ENCODE measurements around the gene INS. TPM values are rescaled to one million over a fixed set of nuclear protein-coding genes. Genes with fewer than 3 reads are reported as not detected.

The INS gene
- total and polyA plus RNA-seq, 2 donors from 2014 or later, result not detected

GRCh38 chr11:2164861-2165555 lies 4.0 kb upstream of the INS start:
- intact Hi-C loops (cut with DNase I), result no loop called here
- H3K27ac ChIP-seq (ENCODE audit: low read depth in 2 of 2, low read length in 2 of 2), result no peak overlapping the region
- no peak overlapping the region for H3K4me3 ChIP-seq (ENCODE audit: low read length in 3 of 3)
- no peaks in the 10 kb centered on the region for H3K36me3 ChIP-seq (ENCODE audit: control insufficient read depth in 2 of 3, insufficient read depth in 3 of 3, low read length in 3 of 3)
- no peaks in the 10 kb centered on the region for H3K9me3 ChIP-seq (ENCODE audit: control insufficient read depth in 2 of 3, insufficient read depth in 1 of 3, low read length in 3 of 3)
- FAIRE-seq (no peak), DNase-seq (no peak)
- H3K27me3 ChIP-seq (ENCODE audit: control insufficient read depth, insufficient read depth, low read length), result no peaks in the 10 kb centered on the region
- no peak overlapping the region for H3K9ac ChIP-seq (ENCODE audit: low read length in 3 of 3)
- H3K4me1 ChIP-seq (ENCODE audit: control insufficient read depth in 2 of 3, insufficient read depth in 2 of 3, low read depth in 1 of 3, low read length in 3 of 3), result no peaks in the 10 kb centered on the region
- TF ChIP-seq, protein P1, sequence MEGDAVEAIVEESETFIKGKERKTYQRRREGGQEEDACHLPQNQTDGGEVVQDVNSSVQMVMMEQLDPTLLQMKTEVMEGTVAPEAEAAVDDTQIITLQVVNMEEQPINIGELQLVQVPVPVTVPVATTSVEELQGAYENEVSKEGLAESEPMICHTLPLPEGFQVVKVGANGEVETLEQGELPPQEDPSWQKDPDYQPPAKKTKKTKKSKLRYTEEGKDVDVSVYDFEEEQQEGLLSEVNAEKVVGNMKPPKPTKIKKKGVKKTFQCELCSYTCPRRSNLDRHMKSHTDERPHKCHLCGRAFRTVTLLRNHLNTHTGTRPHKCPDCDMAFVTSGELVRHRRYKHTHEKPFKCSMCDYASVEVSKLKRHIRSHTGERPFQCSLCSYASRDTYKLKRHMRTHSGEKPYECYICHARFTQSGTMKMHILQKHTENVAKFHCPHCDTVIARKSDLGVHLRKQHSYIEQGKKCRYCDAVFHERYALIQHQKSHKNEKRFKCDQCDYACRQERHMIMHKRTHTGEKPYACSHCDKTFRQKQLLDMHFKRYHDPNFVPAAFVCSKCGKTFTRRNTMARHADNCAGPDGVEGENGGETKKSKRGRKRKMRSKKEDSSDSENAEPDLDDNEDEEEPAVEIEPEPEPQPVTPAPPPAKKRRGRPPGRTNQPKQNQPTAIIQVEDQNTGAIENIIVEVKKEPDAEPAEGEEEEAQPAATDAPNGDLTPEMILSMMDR (IDR thresholded peaks at IDR 0.05; ENCODE audit: borderline replicate concordance, extremely low read depth, insufficient read depth), result no peak

DNA sequence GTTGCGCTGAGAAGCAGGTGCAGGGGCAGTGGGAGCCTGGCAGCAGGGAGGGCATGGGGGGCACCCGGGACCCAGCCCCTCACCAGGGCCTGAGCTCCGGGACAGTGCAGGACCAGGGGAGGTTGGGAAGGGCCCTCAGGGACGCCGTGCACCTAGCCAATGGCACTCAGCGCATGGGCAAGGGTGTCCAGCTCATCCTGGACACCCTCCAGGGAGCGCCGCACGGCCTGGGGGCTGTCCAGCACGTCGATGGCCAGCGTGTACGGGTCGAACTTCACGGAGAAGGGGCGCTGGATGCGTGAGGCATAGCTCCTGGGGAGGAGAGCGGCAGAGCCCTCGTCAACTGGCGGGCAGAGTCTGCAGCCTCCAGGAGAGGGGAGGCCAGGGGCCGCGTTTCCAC lies 3.1 kb upstream of the INS start:
- Histone ChIP-seq H3K27me3 (ENCODE audit: control insufficient read depth, insufficient read depth, low read length) (no peaks in the 10 kb centered on the region), H3K4me3 (ENCODE audit: low read length in 3 of 3) (no peak overlapping the region), H3K9ac (ENCODE audit: low read length in 3 of 3) (no peak overlapping the region), H3K4me1 (ENCODE audit: control insufficient read depth in 2 of 3, insufficient read depth in 2 of 3, low read depth in 1 of 3, low read length in 3 of 3) (no peaks in the 10 kb centered on the region), H3K9me3 (ENCODE audit: control insufficient read depth in 2 of 3, insufficient read depth in 1 of 3, low read length in 3 of 3) (no peaks in the 10 kb centered on the region), H3K27ac (ENCODE audit: low read depth in 2 of 2, low read length in 2 of 2) (no peak overlapping the region), H3K36me3 (ENCODE audit: control insufficient read depth in 2 of 3, insufficient read depth in 3 of 3, low read length in 3 of 3) (no peaks in the 10 kb centered on the region)
- DNase-seq, result no peak
- TF ChIP-seq, protein P1 (IDR thresholded peaks at IDR 0.05; ENCODE audit: borderline replicate concordance, extremely low read depth, insufficient read depth), result no peak
- no peak for FAIRE-seq
- intact Hi-C loops (cut with DNase I), result no loop called here

DNA sequence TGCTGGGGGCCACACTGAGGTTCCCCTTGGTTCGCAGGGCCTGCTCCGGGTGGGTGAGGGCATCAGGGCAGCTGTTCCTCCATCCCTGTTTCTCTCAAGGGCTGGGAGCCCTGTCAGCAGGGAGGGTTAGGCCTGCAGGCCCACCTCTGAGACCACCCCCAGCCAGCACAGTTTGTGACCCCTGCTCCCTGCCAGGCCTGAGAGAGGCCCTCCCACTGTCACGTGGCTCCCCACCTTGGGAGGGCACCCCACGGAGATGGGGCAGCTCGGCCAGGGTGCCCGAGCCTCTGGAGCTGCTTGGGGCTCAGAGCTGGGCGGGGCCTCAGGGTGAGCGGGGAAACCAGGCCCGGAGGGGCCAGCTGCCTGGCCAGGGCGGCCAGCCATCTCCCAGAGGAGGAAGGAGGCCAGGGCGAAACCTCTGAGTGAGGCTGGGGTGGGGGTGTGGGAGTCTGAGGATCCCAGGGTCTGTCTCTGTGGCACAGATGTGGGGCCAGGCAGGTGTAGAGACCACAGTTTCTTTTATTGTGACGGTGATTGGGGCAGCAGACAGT lies 2.5 kb upstream of the INS start:
- Histone ChIP-seq H3K9ac (ENCODE audit: low read length in 3 of 3) (no peak overlapping the region), H3K9me3 (ENCODE audit: control insufficient read depth in 2 of 3, insufficient read depth in 1 of 3, low read length in 3 of 3) (no peaks in the 10 kb centered on the region), H3K27ac (ENCODE audit: low read depth in 2 of 2, low read length in 2 of 2) (no peak overlapping the region), H3K4me1 (ENCODE audit: control insufficient read depth in 2 of 3, insufficient read depth in 2 of 3, low read depth in 1 of 3, low read length in 3 of 3) (no peaks in the 10 kb centered on the region), H3K27me3 (ENCODE audit: control insufficient read depth, insufficient read depth, low read length) (no peaks in the 10 kb centered on the region), H3K36me3 (ENCODE audit: control insufficient read depth in 2 of 3, insufficient read depth in 3 of 3, low read length in 3 of 3) (no peaks in the 10 kb centered on the region), H3K4me3 (ENCODE audit: low read length in 3 of 3) (no peak overlapping the region)
- FAIRE-seq, result no peak
- intact Hi-C loops (cut with DNase I), result no loop called here
- TF ChIP-seq, protein P1 (IDR thresholded peaks at IDR 0.05; ENCODE audit: borderline replicate concordance, extremely low read depth, insufficient read depth), result no peak
- no peak for DNase-seq
